ENCODE data around the gene SREBF1. TPM values are rescaled to one million over a fixed set of nuclear protein-coding genes. Genes with fewer than 3 reads are reported as not detected.
A peak's percentile ranks its signal among the peaks of the same experiment; 100 is the strongest.

Gene SREBF1
- total and polyA plus RNA-seq, 2 of the 8 experiments (the other 6 are each of a cell fraction or from before 2014, with no cell fraction given), result 28.6 to 70.8 TPM

DNA sequence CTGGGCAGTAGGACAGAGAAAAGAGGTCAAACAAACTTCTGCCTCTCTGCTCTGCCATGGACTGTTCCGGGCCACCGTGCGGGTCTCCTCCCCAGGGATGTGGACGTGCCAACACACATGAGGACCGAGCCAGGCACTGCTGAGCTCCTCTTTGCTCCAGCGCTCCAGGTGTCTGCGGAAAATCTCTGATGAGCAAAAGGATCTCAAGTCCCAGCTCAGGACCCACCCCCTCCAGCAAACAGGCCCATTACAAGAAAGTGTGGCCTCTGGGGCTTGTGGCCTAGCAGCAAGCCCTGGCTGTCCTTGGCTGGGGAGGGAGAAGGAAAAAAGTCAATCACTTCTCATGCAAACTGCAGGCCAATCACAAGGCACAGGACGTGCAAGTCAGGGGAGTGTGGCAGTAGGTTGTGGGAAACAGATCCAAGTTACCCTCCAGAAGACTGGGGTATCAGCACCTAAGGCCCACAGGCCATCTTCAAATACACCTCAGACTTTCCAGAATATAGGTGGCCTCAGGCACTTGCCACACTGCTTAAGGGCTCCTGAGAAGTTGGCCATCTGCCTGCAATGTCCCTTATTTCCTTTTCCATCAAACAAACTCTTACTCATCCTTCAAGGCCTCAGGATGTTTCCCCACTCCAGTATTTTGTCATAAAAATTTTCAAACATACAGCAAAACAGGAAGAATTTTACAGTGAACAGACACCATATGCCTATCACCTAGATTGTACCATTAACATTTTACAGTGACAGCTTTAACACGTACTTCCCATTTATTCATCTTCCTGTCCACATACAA, 36.0 kb upstream of the SREBF1 start:
- Histone ChIP-seq H2BK5ac (ENCODE audit: low read depth, low read length) (no peak overlapping the region), H4K5ac (ENCODE audit: insufficient read length, low read depth, low read length) (no peak overlapping the region), H3K4me2 (ENCODE audit: insufficient read depth in 1 of 2, low read depth in 2 of 2, low read length in 2 of 2) (no peak overlapping the region), H3K14ac (ENCODE audit: insufficient read length) (no peak overlapping the region), H4K8ac (ENCODE audit: extremely low read depth, insufficient read depth, low read length) (no peak overlapping the region), H2BK120ac (replicated peaks; ENCODE audit: low read depth, low read length) (no peak overlapping the region), H2BK15ac (ENCODE audit: low read length) (peak overlapping the region; percentile 75; the same call in 1 of the 2 replicates), H3K36me3 (ENCODE audit: control insufficient read depth in 2 of 4, insufficient read depth in 4 of 4, low read length in 3 of 4) (no peaks in the 10 kb centered on the region), H3K23ac (ENCODE audit: insufficient read length) (no peak overlapping the region), H3K79me1 (ENCODE audit: low read depth, low read length) (no peaks in the 10 kb centered on the region), H3K23me2 (ENCODE audit: low read depth, low read length) (no peaks in the 10 kb centered on the region), H4K91ac (replicated peaks; ENCODE audit: insufficient read length, low read length) (no peak overlapping the region), H4K20me1 (replicated peaks in 1 of 2; ENCODE audit: control insufficient read depth in 1 of 2, insufficient read depth in 2 of 2, low read length in 2 of 2) (no peaks in the 10 kb centered on the region), H2AFZ (ENCODE audit: low read length) (no peak overlapping the region), H3K27ac (ENCODE audit: low read depth, low read length) (no peak overlapping the region), H3K18ac (ENCODE audit: extremely low read depth, low read length) (no peak overlapping the region), H2BK12ac (ENCODE audit: low read depth, low read length) (0 out of 2 replicates have a peak overlapping the region, but pooled peaks have one; percentile 46), H2AK5ac (ENCODE audit: low read depth, low read length) (no peak overlapping the region), H3K27me3 (replicated peaks in 1 of 4; ENCODE audit: control insufficient read depth in 3 of 4, extremely low read depth in 1 of 4, insufficient read depth in 3 of 4, low read length in 3 of 4) (peaks cover 0 to 2% (median under 1%) of the 10 kb centered on the region in 4 experiments; a peak in 2 of 7 replicates), H3K4me1 (replicated peaks in 1 of 4; ENCODE audit: control insufficient read depth in 3 of 4, insufficient read depth in 4 of 4, low read length in 3 of 4) (peaks cover 3 to 18% (median 15%) of the 10 kb centered on the region in 4 experiments), H3K56ac (replicated peaks; ENCODE audit: insufficient read length, low read depth, low read length) (no peak overlapping the region), H3K79me2 (ENCODE audit: control insufficient read depth in 1 of 2, insufficient read depth in 2 of 2, low read length in 2 of 2) (no peaks in the 10 kb centered on the region), H3K9me3 (ENCODE audit: insufficient read depth in 2 of 2, low read depth in 1 of 2, low read length in 1 of 2) (no peaks in the 10 kb centered on the region), H2BK20ac (ENCODE audit: low read length) (no peak overlapping the region), H3K4ac (replicated peaks; ENCODE audit: insufficient read length, low read depth, low read length) (no peak overlapping the region), H3K4me3 (ENCODE audit: extremely low read depth in 1 of 4, insufficient read depth in 2 of 4, low read depth in 3 of 4, low read length in 4 of 4) (no peak overlapping the region), H3K9ac (replicated peaks in 1 of 4; ENCODE audit: extremely low read depth in 1 of 4, low read depth in 3 of 4, low read length in 3 of 4) (no peak overlapping the region)
- POLR2A ChIA-PET (ENCODE audit: partially characterized antibody), result no interaction called here
- CTCF ChIA-PET (ENCODE audit: partially characterized antibody), result interaction anchor here (1.1 to 26.2 kb wide), 5 partner anchors 7 to 131 kb away, joined by 3 to 404 read pairs (median 3); no protein-coding TSS in a partner anchor
- FAIRE-seq (no peak), DNase-seq (ENCODE audit: low read depth in 1 of 2, low spot score in 2 of 2) (no peak)
- 88% methylated on average over 8 of the region's 9 CpGs; no CpG with 5 or more reads in 1 of the 2 experiments for WGBS, 2 experiments (ENCODE audit: extremely low coverage in 1 of 2, insufficient coverage in 1 of 2, insufficient read length in 1 of 2, insufficient replicate concordance in 2 of 2, low coverage in 1 of 2, low lambda C conversion rate in 2 of 2, missing lambda C conversion rate in 1 of 2)
- TF ChIP-seq EP300 (IDR thresholded peaks at IDR 0.05; ENCODE audit: borderline replicate concordance in 1 of 2, low read depth in 2 of 2, low read length in 2 of 2), result no peak
- no peak for TF ChIP-seq YY1 (IDR thresholded peaks at IDR 0.05; ENCODE audit: low read depth, low read length)
- no peak for TF ChIP-seq POU5F1 (IDR thresholded peaks at IDR 0.05; ENCODE audit: low read depth, low read length)
- no peak for TF ChIP-seq RNF2 (IDR thresholded peaks at IDR 0.05; ENCODE audit: borderline replicate concordance, low read depth, low read length, missing control alignments, poor library complexity, severe bottlenecking)
- TF ChIP-seq TEAD4 (IDR thresholded peaks at IDR 0.05; ENCODE audit: low read depth, low read length), result no peak
- no peak for TF ChIP-seq RBBP5 (IDR thresholded peaks at IDR 0.05; ENCODE audit: borderline replicate concordance, low read depth, low read length)
- TF ChIP-seq CBX8 (IDR thresholded peaks at IDR 0.05; ENCODE audit: borderline replicate concordance, low read depth, low read length), result no peak
- TF ChIP-seq SP2 (IDR thresholded peaks at IDR 0.05; ENCODE audit: low read length), result no peak
- no peak for TF ChIP-seq SUZ12 (IDR thresholded peaks at IDR 0.05; ENCODE audit: low read length)
- no peak for TF ChIP-seq RAD21 (IDR thresholded peaks at IDR 0.05 in 1 of 2, conservative IDR thresholded peaks at IDR 0.05 in 1 of 2; ENCODE audit: low read depth in 2 of 2, low read length in 2 of 2)
